ENCODE results near the gene CNP. TPM values are rescaled to one million over a fixed set of nuclear protein-coding genes. Genes with fewer than 3 reads are reported as not detected.
A peak's percentile ranks its signal among the peaks of the same experiment; 100 is the strongest.

The CNP gene
- total RNA-seq, 1 experiment from 2014 or later, result 78.5 TPM

DNA sequence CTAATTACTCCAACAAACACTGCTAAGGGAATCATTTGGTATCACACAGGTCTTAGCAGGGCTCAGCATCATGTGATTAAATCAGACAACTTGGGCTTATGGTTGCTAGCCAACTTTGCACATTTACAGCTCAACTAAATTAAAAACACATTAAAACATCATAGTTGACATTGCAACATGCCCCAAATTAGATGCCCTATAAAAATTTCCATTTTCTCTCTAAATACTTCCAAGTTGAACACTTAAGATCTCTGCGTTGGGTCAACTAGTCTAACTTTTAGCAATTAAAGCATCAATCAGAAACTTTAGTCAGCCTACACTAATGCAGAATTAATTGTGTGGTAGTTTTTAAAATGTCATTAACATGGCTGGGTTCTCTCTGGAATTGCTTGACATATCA is 38.6 kb downstream of the CNP start:
- Histone ChIP-seq H3K27ac (ENCODE audit: insufficient read length, low read depth, low read length) (no peak overlapping the region), H3K14ac (ENCODE audit: insufficient read depth, low read length) (no peak overlapping the region)

More for the DNA sequence above, 38.6 kb downstream of the CNP start:
- Histone ChIP-seq H3K4ac (ENCODE audit: low read depth, low read length) (no peak overlapping the region), H3K4me2 (ENCODE audit: insufficient read depth, insufficient read length, low read length) (no peak overlapping the region), H4K20me1 (ENCODE audit: control insufficient read depth, insufficient read depth, insufficient read length) (no peaks in the 10 kb centered on the region), H3K4me1 (ENCODE audit: insufficient read depth, low read length) (no peaks in the 10 kb centered on the region), H2AFZ (ENCODE audit: low read length) (no peak overlapping the region), H3K18ac (ENCODE audit: insufficient read length, low read depth, low read length) (no peak overlapping the region), H4K8ac (replicated peaks; ENCODE audit: insufficient read length, low read depth, low read length) (no peak overlapping the region), H3K23ac (ENCODE audit: insufficient read length, low read depth, low read length) (no peak overlapping the region), H3K79me1 (ENCODE audit: insufficient read depth, low read depth, low read length, poor library complexity, severe bottlenecking) (no peaks in the 10 kb centered on the region), H4K5ac (ENCODE audit: insufficient read length, low read depth, low read length) (no peak overlapping the region), H3K9ac (ENCODE audit: extremely low read depth, insufficient read length, low read length) (no peak overlapping the region), H2AK5ac (ENCODE audit: insufficient read length, low read length) (no peak overlapping the region), H3T11ph (ENCODE audit: low read length) (no peak overlapping the region), H3K56ac (ENCODE audit: insufficient read length, low read depth, low read length) (no peak overlapping the region), H2BK15ac (ENCODE audit: low read depth, low read length) (no peak overlapping the region), H3K9me3 (ENCODE audit: control insufficient read depth, low read depth, low read length) (no peaks in the 10 kb centered on the region), H2BK20ac (ENCODE audit: low read depth, low read length, poor library complexity, severe bottlenecking) (no peak overlapping the region), H3K23me2 (ENCODE audit: insufficient read length, low read depth, low read length, poor library complexity, severe bottlenecking) (no peaks in the 10 kb centered on the region), H2BK120ac (ENCODE audit: low read depth, low read length, poor library complexity, severe bottlenecking) (no peak overlapping the region), H3K79me2 (ENCODE audit: insufficient read depth, low read length) (peaks cover 19% of the 10 kb centered on the region; the same call in 1 of the 2 replicates), H2BK5ac (ENCODE audit: insufficient read length, low read length) (no peak overlapping the region), H4K91ac (ENCODE audit: insufficient read length, low read depth, low read length) (no peak overlapping the region), H3K27me3 (ENCODE audit: insufficient read depth, low read length) (no peaks in the 10 kb centered on the region), H2BK12ac (ENCODE audit: insufficient read length, low read depth, low read length) (no peak overlapping the region)
- WGBS (ENCODE audit: extremely low coverage, insufficient read length, low lambda C conversion rate), result no CpG with 5 or more reads among the region's 1 CpG
- H3K4me1 Mint-ChIP-seq, result peaks cover 11 to 14% of the 10 kb centered on the region in 2 experiments
- peaks cover 27 to 54% (median 36%) of the 10 kb centered on the region in 3 experiments; a peak in 6 of 7 replicates for H3K36me3 Mint-ChIP-seq (ENCODE audit: insufficient read depth in 1 of 3, low read depth in 3 of 3)
- peak overlapping the region in 1 of 3 experiments; percentile 74; a peak in 2 of 7 replicates for H3K27ac Mint-ChIP-seq
- no peak for DNase-seq
- no peak for TF ChIP-seq CTCF (conservative IDR thresholded peaks at IDR 0.05)
- no peaks in the 10 kb centered on the region for H3K9me3 Mint-ChIP-seq
- H3K27me3 Mint-ChIP-seq (ENCODE audit: low read depth), result no peaks in the 10 kb centered on the region
- H3K4me3 Mint-ChIP-seq, result no peak overlapping the region
